Bronchial epithelial cell (primary cell): Measurements from ENCODE around the gene KRTAP9-9. TPM values are rescaled to one million over a fixed set of nuclear protein-coding genes. Genes with fewer than 3 reads are reported as not detected.
"Not testable (repeated sequence)": the region's sequence is repeated elsewhere in the genome, so short reads cannot be mapped to it uniquely, and the experiment has no call there.

ENCODE experiments used
- DNase-seq: peaks from one replicate; pipeline ENCODE4 v3.0.0-alpha.2; 2010; ENCODE audit warnings: low read depth
- FAIRE-seq: peaks from 2 replicates; lab custom pipeline; 2011; peaks lifted over from hg19 to GRCh38; lab: Jason Lieb, UNC
- H3K27me3 ChIP-seq: 2 replicates; pipeline ENCODE4 v1.5.1; 2011; ENCODE audit warnings: low read length; ENCODE audit not compliant: control insufficient read depth, insufficient read depth
- H3K36me3 ChIP-seq: 2 replicates; pipeline ENCODE4 v1.5.1; 2011; ENCODE audit warnings: low read length; ENCODE audit not compliant: control insufficient read depth, insufficient read depth
- H3K4me3 ChIP-seq: 2 replicates; pipeline ENCODE4 v1.5.1; 2011; ENCODE audit warnings: mild to moderate bottlenecking, low read depth, low read length, control low read depth
- CTCF ChIP-seq: IDR thresholded peaks from 2 replicates; pipeline ENCODE4 v1.5.1; 2011; ENCODE audit warnings: mild to moderate bottlenecking, moderate library complexity, low read length, control low read depth, inconsistent platforms; ENCODE audit not compliant: insufficient read depth, severe bottlenecking
- total RNA-seq: library from RNA; depleted of rRNA; stranded (reverse); fragments of >200 nt; gene quantifications from 2 replicates; pipeline ENCODE4 v1.2.1, GENCODE V29; 2014

Gene KRTAP9-9
- total RNA-seq, 1 donor from 2014 or later = not detected

- TF ChIP-seq CTCF = no peak
- Histone ChIP-seq H3K4me3 (no peak overlapping the region), H3K27me3 (peaks cover 3% of the 10 kb centered on the region), H3K36me3 (no peaks in the 10 kb centered on the region)
- no peak for FAIRE-seq
- DNase-seq = no peak
Measured at GRCh38 chr17:41267711-41268110, 12.5 kb downstream of the KRTAP9-9 start.

GRCh38 chr17:41271323-41271722, 16.1 kb downstream of the KRTAP9-9 start:
- H3K4me3 ChIP-seq, H3K36me3 ChIP-seq, DNase-seq, H3K27me3 ChIP-seq, FAIRE-seq: not testable (repeated sequence)

- no peak for TF ChIP-seq CTCF
- H3K36me3 ChIP-seq = no peaks in the 10 kb centered on the region
- no peak overlapping the region for H3K4me3 ChIP-seq
- FAIRE-seq = no peak
- H3K27me3 ChIP-seq = no peaks in the 10 kb centered on the region
- no peak for DNase-seq
Measured at GRCh38 chr17:41271858-41272257, 16.7 kb downstream of the KRTAP9-9 start.

GRCh38 chr17:41275648-41276190, 20.5 kb downstream of the KRTAP9-9 start, which contains the start of gene KRTAP9-7:
KRTAP9-7 (plus strand) TSS chr17:41275698; CDS start chr17:41275698, 0 bp downstream.
- H3K4me3 ChIP-seq, DNase-seq, FAIRE-seq, H3K36me3 ChIP-seq, H3K27me3 ChIP-seq: not testable (repeated sequence)

- Histone ChIP-seq H3K27me3 (no peaks in the 10 kb centered on the region), H3K4me3 (no peak overlapping the region), H3K36me3 (no peaks in the 10 kb centered on the region)
- peak; percentile 13 for FAIRE-seq
- TF ChIP-seq CTCF = no peak
- no peak for DNase-seq
Measured at GRCh38 chr17:41278176-41278955, 23.2 kb downstream of the KRTAP9-9 start.

- no peak overlapping the region for H3K4me3 ChIP-seq
- FAIRE-seq = no peak
- TF ChIP-seq CTCF = no peak
- H3K27me3 ChIP-seq = no peaks in the 10 kb centered on the region
- no peak for DNase-seq
- H3K36me3 ChIP-seq = no peaks in the 10 kb centered on the region
Measured at GRCh38 chr17:41284043-41284442, 28.9 kb downstream of the KRTAP9-9 start.
